ENCODE measurements around the gene DSG1.
"Not testable (repeated sequence)": the region's sequence is repeated elsewhere in the genome, so short reads cannot be mapped to it uniquely, and the experiment has no call there.

Gene DSG1

GRCh38 chr18:31325051-31325450 lies 7.1 kb downstream of the DSG1 start:
- no peak for DNase-seq (ENCODE audit: low read depth, low spot score)
- H3K4me3 ChIP-seq (ENCODE audit: low read length) = no peak overlapping the region

- no peak for DNase-seq (ENCODE audit: low read depth, low spot score)
- H3K4me3 ChIP-seq (ENCODE audit: low read length) = no peak overlapping the region
These were observed 12.0 kb downstream of the DSG1 start for GRCh38 chr18:31329787-31330438.

GRCh38 chr18:31343454-31343853 lies 25.5 kb downstream of the DSG1 start:
- no peak for DNase-seq (ENCODE audit: low read depth, low spot score)
- no peak overlapping the region for H3K4me3 ChIP-seq (ENCODE audit: low read length)

GRCh38 chr18:31353336-31353735 lies 35.4 kb downstream of the DSG1 start:
- not testable (repeated sequence) for H3K4me3 ChIP-seq (ENCODE audit: low read length); DNase-seq (ENCODE audit: low read depth, low spot score)

- DNase-seq (ENCODE audit: low read depth, low spot score) = no peak
- no peak overlapping the region for H3K4me3 ChIP-seq (ENCODE audit: low read length)
These were observed 37.0 kb downstream of the DSG1 start for GRCh38 chr18:31354990-31355389.

- H3K4me3 ChIP-seq (ENCODE audit: low read length) = no peak overlapping the region
- DNase-seq (ENCODE audit: low read depth, low spot score) = no peak
These were observed 38.1 kb downstream of the DSG1 start for GRCh38 chr18:31356025-31356424.

- DNase-seq (ENCODE audit: low read depth, low spot score) = no peak
- no peak overlapping the region for H3K4me3 ChIP-seq (ENCODE audit: low read length)
These were observed 46.2 kb downstream of the DSG1 start for GRCh38 chr18:31364190-31364589.

- no peak overlapping the region for H3K4me3 ChIP-seq (ENCODE audit: low read length)
These were observed 51.5 kb downstream of the DSG1 start for GRCh38 chr18:31369478-31369877.

GRCh38 chr18:31371989-31372388 lies 54.0 kb downstream of the DSG1 start:
- no peak overlapping the region for H3K4me3 ChIP-seq (ENCODE audit: low read length)
- DNase-seq (ENCODE audit: low read depth, low spot score) = no peak

More at GRCh38 chr18:31369478-31369877, 51.5 kb downstream of the DSG1 start:
- DNase-seq (ENCODE audit: low read depth, low spot score) = no peak

- no peak overlapping the region for H3K4me3 ChIP-seq (ENCODE audit: low read length)
- DNase-seq (ENCODE audit: low read depth, low spot score) = no peak
These were observed 55.7 kb downstream of the DSG1 start for GRCh38 chr18:31373641-31374040.

GRCh38 chr18:31376477-31376876 lies 58.5 kb downstream of the DSG1 start, which contains the start of gene DSG4:
TSS of gene DSG4 (plus strand) at chr18:31376777. CDS start at chr18:31376912, 135 bp downstream.
- H3K4me3 ChIP-seq (ENCODE audit: low read length) = no peak within 1 kb of the TSS
- DNase-seq (ENCODE audit: low read depth, low spot score) = no peak

- no peak for DNase-seq (ENCODE audit: low read depth, low spot score)
- H3K4me3 ChIP-seq (ENCODE audit: low read length) = no peak overlapping the region
These were observed 63.0 kb downstream of the DSG1 start for GRCh38 chr18:31380912-31381311.

GRCh38 chr18:31382107-31382506 lies 64.1 kb downstream of the DSG1 start:
- no peak overlapping the region for H3K4me3 ChIP-seq (ENCODE audit: low read length)
- DNase-seq (ENCODE audit: low read depth, low spot score) = no peak

- no peak for DNase-seq (ENCODE audit: low read depth, low spot score)
- H3K4me3 ChIP-seq (ENCODE audit: low read length) = no peak overlapping the region
These were observed 68.8 kb downstream of the DSG1 start for GRCh38 chr18:31386741-31387140.

GRCh38 chr18:31393286-31393685 lies 75.3 kb downstream of the DSG1 start:
- H3K4me3 ChIP-seq (ENCODE audit: low read length) = no peak overlapping the region
- no peak for DNase-seq (ENCODE audit: low read depth, low spot score)

- no peak overlapping the region for H3K4me3 ChIP-seq (ENCODE audit: low read length)
- no peak for DNase-seq (ENCODE audit: low read depth, low spot score)
These were observed 79.0 kb downstream of the DSG1 start for GRCh38 chr18:31396796-31397612.

GRCh38 chr18:31398191-31398590 lies 80.2 kb downstream of the DSG1 start:
- H3K4me3 ChIP-seq (ENCODE audit: low read length) = no peak overlapping the region
- no peak for DNase-seq (ENCODE audit: low read depth, low spot score)

GRCh38 chr18:31399306-31400032 lies 81.5 kb downstream of the DSG1 start:
- H3K4me3 ChIP-seq (ENCODE audit: low read length) = no peak overlapping the region
- DNase-seq (ENCODE audit: low read depth, low spot score) = no peak

GRCh38 chr18:31401156-31402025 lies 83.4 kb downstream of the DSG1 start:
- DNase-seq (ENCODE audit: low read depth, low spot score) = no peak
- H3K4me3 ChIP-seq (ENCODE audit: low read length) = no peak overlapping the region
